DOHH2 (cell line): ENCODE results near the gene HOXC9.

ENCODE experiments used
- H3F3A ChIP-seq: fragments of 200-600 bp; sonication (generic), shearing (Covaris generic); 2 replicates; pipeline ENCODE4 v1.6.0; 2016; ENCODE audit warnings: antibody characterized with exemption, mild to moderate bottlenecking; ENCODE audit not compliant: control insufficient read depth, insufficient read depth
- H3K27ac ChIP-seq: fragments of 200-600 bp; sonication (generic); 2 replicates; pipeline ENCODE4 v1.5.1; 2014; ENCODE audit warnings: low read depth, mild to moderate bottlenecking, low read length, moderate library complexity
- H3K27me3 ChIP-seq: fragments of 200-600 bp; sonication (generic); 2 replicates; pipeline ENCODE4 v1.6.1; 2014; ENCODE audit warnings: mild to moderate bottlenecking, low read length, mixed read lengths; ENCODE audit not compliant: control insufficient read depth
- H3K36me3 ChIP-seq: fragments of 200-600 bp; sonication (generic); 2 replicates; pipeline ENCODE4 v1.6.1; 2014; ENCODE audit warnings: mild to moderate bottlenecking, low read length, moderate library complexity, mixed read lengths; ENCODE audit not compliant: control insufficient read depth
- H3K4me1 ChIP-seq: fragments of 200-600 bp; sonication (generic); 2 replicates; pipeline ENCODE4 v1.6.1; 2014; ENCODE audit warnings: mild to moderate bottlenecking, low read length, mixed read lengths; ENCODE audit not compliant: control insufficient read depth
- H3K4me2 ChIP-seq: fragments of 200-600 bp; sonication (generic); 2 replicates; pipeline ENCODE4 v1.6.0; 2014; ENCODE audit warnings: mild to moderate bottlenecking, low read length, moderate library complexity
- H3K4me3 ChIP-seq: fragments of 200-600 bp; sonication (generic); 2 replicates; pipeline ENCODE4 v1.5.1; 2014; ENCODE audit warnings: mild to moderate bottlenecking, low read length, mixed read lengths
- H3K79me2 ChIP-seq: fragments of 200-600 bp; sonication (generic); 2 replicates; pipeline ENCODE4 v1.6.1; 2014; ENCODE audit warnings: mild to moderate bottlenecking, low read length, mixed read lengths; ENCODE audit not compliant: control insufficient read depth
- H3K9me2 ChIP-seq: fragments of 200-600 bp; sonication (generic); replicated peaks from 2 replicates; pipeline ENCODE4 v1.6.1; 2014; ENCODE audit warnings: mild to moderate bottlenecking, low read length, mixed read lengths; ENCODE audit not compliant: control insufficient read depth
- H3K9me3 ChIP-seq: fragments of 200-600 bp; sonication (generic); 2 replicates; pipeline ENCODE4 v1.6.1; 2014; ENCODE audit warnings: antibody characterized with exemption, low read length, mixed read lengths; ENCODE audit not compliant: control insufficient read depth, insufficient read depth
- H4K20me1 ChIP-seq: fragments of 200-600 bp; sonication (generic); 2 replicates; pipeline ENCODE4 v1.6.0; 2014; ENCODE audit warnings: low read depth, mild to moderate bottlenecking, antibody characterized with exemption, low read length, moderate library complexity; ENCODE audit not compliant: control insufficient read depth, insufficient read depth
- EZH2phosphoT487 ChIP-seq: fragments of 200-600 bp; sonication (generic); IDR thresholded peaks from 2 replicates; pipeline ENCODE4 v1.6.1; 2017; ENCODE audit warnings: borderline replicate concordance, mild to moderate bottlenecking, antibody characterized with exemption, low read length, moderate library complexity, mixed read lengths
- TF ChIP-seq, protein P1 (sequence below): fragments of 200-600 bp; sonication (generic); IDR thresholded peaks from one replicate; pipeline ENCODE4 v1.5.1; 2014; ENCODE audit warnings: antibody characterized with exemption, mild to moderate bottlenecking, low read depth, low read length; ENCODE audit not compliant: poor library complexity, severe bottlenecking

HOXC9 gene

GRCh38 chr12:53955776-53956250, 44.1 kb upstream of the HOXC9 start:
- no peaks in the 10 kb centered on the region for H3F3A ChIP-seq
- H3K4me3 ChIP-seq: no peak overlapping the region
- H3K4me1 ChIP-seq: no peaks in the 10 kb centered on the region
- no peaks in the 10 kb centered on the region for H3K79me2 ChIP-seq
- no peak overlapping the region for H3K4me2 ChIP-seq
- TF ChIP-seq EZH2phosphoT487: no peak
- TF ChIP-seq, protein P1, sequence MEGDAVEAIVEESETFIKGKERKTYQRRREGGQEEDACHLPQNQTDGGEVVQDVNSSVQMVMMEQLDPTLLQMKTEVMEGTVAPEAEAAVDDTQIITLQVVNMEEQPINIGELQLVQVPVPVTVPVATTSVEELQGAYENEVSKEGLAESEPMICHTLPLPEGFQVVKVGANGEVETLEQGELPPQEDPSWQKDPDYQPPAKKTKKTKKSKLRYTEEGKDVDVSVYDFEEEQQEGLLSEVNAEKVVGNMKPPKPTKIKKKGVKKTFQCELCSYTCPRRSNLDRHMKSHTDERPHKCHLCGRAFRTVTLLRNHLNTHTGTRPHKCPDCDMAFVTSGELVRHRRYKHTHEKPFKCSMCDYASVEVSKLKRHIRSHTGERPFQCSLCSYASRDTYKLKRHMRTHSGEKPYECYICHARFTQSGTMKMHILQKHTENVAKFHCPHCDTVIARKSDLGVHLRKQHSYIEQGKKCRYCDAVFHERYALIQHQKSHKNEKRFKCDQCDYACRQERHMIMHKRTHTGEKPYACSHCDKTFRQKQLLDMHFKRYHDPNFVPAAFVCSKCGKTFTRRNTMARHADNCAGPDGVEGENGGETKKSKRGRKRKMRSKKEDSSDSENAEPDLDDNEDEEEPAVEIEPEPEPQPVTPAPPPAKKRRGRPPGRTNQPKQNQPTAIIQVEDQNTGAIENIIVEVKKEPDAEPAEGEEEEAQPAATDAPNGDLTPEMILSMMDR: no peak
- H3K9me2 ChIP-seq: no peaks in the 10 kb centered on the region
- no peaks in the 10 kb centered on the region for H4K20me1 ChIP-seq
- no peaks in the 10 kb centered on the region for H3K9me3 ChIP-seq
- H3K36me3 ChIP-seq: no peaks in the 10 kb centered on the region
- H3K27ac ChIP-seq: no peak overlapping the region
- peaks cover 78% of the 10 kb centered on the region for H3K27me3 ChIP-seq

DNA sequence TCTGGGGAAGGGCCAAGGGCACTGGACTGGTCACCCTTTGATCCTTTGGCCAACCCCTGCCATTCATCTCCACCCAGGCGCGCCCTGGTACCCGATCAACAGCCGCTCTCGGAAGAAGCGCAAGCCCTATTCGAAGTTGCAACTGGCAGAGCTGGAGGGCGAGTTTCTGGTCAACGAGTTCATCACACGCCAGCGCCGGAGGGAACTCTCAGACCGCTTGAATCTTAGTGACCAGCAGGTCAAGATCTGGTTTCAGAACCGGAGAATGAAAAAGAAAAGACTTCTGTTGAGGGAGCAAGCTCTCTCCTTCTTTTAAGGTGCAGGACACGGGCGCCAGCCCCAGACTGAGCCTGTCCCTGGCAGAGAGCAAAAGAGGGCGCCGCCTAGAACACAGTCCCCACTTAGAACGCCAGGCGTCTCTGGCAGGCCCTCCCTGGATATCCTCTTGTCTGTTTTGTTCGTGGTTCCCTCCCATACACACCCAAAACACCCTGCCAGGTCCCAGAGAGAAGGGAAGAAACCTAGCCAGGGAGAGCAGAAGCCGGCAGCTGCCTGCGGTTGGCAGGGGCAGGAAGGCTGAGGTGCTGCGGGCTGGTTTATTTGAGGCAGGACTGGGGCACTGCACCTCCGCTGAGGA, 43.6 kb upstream of the HOXC9 start:
- Histone ChIP-seq H4K20me1 (no peaks in the 10 kb centered on the region), H3F3A (no peaks in the 10 kb centered on the region), H3K36me3 (no peaks in the 10 kb centered on the region), H3K79me2 (no peaks in the 10 kb centered on the region), H3K27me3 (peaks cover 73% of the 10 kb centered on the region), H3K9me3 (no peaks in the 10 kb centered on the region), H3K9me2 (no peaks in the 10 kb centered on the region), H3K4me3 (no peak overlapping the region), H3K27ac (no peak overlapping the region), H3K4me1 (no peaks in the 10 kb centered on the region), H3K4me2 (no peak overlapping the region)
- TF ChIP-seq, protein P1: no peak
- no peak for TF ChIP-seq EZH2phosphoT487

GRCh38 chr12:53956914-53957536, 42.9 kb upstream of the HOXC9 start:
- Histone ChIP-seq H3K4me3 (no peak overlapping the region), H3K9me2 (no peaks in the 10 kb centered on the region), H3F3A (no peaks in the 10 kb centered on the region), H3K4me2 (no peak overlapping the region), H3K36me3 (no peaks in the 10 kb centered on the region), H4K20me1 (no peaks in the 10 kb centered on the region), H3K9me3 (no peaks in the 10 kb centered on the region), H3K4me1 (no peaks in the 10 kb centered on the region), H3K79me2 (no peaks in the 10 kb centered on the region), H3K27ac (no peak overlapping the region), H3K27me3 (peaks cover 71% of the 10 kb centered on the region)
- TF ChIP-seq, protein P1: no peak
- TF ChIP-seq EZH2phosphoT487: peak; percentile 35; the same call in 1 of the 2 replicates
